ENCODE results near the gene PTPRD.

Gene PTPRD

DNA sequence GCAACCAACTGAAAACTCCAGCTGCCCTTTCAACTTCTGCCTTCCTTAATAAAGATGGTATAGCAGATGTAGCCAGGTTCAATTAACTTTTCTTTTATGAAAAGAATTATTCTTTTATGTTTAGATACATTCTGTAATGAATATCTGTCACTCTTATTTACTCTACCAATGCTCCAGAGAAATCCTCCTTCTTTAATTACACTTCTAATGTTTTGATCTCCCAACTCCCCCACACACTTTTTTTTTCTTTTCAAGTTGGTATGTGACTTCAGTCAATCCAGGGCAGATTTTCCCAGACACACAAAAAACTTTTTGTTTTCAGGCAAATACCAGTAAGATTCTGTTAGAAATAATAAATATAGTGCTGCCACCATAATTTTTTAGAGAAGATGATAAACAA is 1813.2 kb downstream of the PTPRD start:
- DNase-seq = no peak

DNA sequence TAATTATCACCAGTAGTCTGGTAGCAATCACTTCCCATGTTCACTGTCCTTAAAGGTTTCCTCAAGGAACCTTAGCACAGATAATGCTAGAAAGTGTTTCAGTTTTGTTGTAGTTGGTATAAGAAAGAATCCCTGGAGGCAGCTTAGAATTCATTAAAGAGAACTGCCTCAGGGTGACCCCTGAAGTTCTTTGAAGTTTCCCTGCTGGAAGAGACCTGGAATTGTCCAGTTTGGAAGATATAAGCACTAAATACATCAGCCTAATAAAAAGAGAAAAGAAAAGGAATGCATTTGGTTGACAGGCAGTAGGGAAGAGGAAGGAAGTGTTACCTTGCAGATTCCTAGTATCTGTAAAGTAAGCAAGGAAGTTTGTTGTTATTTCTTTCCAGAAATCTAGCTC is 1813.6 kb downstream of the PTPRD start:
- no peak for DNase-seq

DNA sequence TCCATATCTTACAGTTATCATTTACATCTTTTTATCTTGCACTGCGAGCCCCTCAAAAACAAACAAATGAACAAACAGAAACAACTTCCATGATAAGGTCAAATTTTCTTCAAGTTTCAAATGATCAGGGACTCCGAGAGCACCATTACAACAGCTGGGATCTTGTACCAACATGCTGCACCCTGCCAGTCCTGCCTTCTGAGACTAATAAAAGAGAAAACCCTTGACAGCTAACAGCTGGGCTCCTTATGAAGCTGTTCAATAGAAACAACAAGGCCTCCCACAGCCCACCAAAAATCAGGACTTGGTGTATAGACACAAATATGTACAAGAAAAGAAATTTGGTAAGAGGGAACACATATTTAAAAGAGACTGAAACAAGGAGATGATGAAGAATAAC is 1828.0 kb downstream of the PTPRD start:
- no peak for DNase-seq

DNA sequence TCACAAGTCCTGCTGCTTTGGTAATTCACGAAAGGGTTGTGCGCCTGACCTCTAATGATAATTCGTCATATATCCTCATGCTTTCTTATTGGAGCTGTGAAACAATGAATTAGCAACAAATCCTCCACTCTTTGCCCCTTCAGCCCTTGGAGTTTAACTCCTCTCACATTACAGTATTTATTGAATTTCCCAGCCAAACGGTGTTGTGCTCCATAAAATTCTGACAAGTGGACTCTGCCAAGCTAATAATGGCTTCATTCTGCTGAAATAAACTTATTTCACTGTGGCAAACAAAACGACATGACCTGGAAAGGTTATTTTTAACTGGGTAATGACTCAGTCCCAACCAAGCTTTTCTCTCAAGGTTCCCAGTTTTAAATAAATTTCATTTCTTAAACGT is 1828.9 kb downstream of the PTPRD start:
- DNase-seq = no peak

DNA sequence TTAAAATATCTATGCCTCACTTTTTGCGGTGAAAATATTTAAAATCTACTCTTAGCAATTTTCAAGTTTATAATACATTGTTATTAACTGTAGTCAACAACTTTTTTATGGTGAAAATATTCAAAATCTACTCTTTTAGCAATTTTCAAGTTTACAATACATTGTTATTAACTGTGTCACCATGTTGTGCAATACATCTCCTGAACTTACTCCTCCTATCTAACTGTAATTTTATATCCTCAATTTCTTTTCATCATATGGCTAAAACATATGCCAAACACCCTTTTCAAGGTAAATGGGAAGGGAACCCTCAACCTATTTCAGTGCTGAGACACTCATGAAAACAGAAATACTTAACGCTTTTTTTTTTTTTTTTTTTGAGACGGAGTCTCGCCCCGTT is 1830.6 kb downstream of the PTPRD start:
- no peak for DNase-seq

DNA sequence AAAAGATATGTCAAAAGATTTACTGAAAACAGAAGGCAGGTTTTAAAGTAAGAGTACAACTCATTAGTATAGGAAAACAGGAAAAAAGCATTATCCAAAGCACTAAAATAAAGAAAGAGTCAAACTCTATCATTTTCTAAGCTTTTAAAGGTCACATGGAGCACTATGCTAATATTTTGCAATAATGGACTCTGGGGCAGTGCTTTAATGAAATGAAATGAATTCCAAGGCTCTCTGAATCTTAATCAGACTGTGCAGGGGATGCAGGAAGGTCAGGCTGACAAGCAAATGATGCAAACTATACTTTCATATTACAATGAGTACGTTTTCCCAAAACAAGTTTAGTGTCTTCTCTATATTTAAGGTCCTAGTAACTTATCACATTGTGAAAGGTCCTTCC is 1831.3 kb downstream of the PTPRD start:
- no peak for DNase-seq

DNA sequence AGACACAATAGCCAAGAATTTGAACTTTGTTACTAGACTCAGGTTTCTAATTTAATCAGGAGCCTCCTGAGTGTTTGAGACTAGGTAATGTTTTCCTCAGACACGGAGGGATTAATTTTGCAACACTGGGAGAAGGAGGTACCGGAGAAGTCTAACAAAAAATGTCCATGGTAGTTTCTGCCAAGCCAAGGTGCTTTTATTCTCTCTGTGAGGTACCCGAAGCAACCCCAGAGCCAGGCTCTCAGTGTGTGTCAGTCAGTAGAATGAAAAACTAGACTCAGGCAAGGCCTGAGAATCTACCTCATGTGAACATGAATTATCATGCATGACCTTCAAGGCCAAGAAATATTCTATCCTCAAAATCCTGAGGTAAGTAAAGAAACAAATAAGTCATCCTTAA is 1832.4 kb downstream of the PTPRD start:
- no peak for DNase-seq

DNA sequence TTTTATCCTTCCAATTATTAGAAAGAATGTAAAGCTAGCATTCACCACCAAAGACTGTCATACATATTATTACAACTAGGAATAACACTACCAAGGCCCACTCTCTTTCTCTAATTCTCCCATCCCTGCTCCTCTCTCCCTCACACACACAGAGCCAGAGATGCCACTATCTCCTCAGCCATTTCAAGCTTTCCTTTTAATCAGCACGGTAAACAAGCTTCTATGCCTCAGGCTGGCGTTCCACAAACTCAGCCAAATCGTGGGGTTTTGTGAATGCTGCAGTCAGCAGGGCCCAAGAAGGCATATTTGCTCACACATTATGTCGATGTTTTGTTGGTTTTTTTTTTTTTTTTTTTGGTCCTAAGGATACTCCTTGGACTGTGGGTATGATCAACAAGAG is 1833.3 kb downstream of the PTPRD start:
- no peak for DNase-seq

DNA sequence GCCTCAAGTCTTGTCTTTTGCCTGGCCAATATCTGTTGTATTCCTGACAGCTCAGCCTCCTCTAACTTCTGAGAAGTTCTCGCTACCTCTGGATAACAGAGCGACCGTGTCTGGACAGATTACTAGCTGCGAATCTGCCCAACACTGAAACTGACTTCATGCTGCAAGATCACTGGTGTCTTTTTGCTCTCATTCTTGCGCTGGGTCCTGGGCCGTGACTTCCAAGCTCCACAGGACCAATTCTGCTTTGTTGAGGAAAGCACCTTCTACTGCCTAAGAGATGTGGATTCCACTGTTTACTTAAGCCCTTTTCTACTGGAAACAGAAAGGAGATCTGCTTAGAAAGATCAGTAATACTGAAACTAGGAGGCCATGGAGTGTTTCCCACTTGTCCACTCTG is 1834.4 kb downstream of the PTPRD start:
- no peak for DNase-seq

DNA sequence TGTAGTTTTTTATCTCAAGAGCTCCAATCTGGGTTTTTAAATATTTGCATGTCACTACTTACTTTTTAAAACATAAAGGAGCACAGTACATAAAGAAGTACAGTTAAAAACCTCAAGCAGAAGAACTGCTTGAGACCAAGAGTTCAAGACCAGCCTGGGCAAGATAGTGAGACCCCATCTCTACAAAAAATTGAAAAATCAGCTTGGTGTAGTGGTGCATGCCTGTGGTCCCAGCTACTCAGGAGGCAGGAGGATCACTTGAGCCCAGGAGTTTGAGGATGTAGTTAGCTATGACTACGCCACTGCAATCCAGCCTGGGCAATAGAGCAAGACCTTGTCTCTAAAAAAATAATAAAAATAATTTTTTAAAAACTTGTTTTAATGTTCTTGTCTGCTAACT is 1840.5 kb downstream of the PTPRD start:
- DNase-seq = no peak

DNA sequence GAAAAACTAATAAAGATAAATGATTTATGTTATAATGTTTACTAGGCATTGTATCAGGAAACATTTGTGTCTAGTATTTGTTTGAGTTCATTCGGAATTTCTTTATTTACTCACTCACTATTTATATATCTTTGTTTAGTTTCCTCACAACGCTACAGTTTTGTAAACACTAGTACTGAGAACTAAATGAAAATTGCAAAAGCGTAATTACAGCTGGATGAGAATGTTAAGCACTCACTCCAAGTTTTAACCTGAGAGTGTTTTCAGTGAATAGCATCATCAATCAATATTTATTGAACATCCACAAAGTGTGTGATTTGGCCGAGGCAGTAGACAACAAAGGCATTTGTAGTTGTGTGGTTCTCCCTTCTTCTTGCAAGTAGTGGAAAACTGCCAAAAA is 1843.6 kb downstream of the PTPRD start:
- no peak for DNase-seq

DNA sequence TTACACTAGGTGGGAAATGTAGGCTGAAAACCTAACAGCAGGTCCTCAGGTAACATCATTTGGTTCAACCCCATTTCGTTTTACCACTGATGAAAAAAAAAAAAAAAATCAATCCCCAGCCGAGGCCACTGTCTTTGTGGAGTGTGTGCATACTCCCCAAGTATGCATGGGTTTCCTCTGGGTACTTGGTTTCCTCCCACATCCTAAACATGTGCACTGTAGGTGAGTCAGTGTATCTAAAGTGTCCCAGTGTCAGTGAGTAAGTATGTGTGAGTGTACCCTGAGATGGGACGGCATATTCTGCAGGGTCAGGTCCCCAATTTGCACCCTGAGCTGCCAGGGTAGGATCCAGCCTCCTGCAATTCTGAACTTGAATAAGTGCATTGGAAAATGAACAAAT is 1846.7 kb downstream of the PTPRD start:
- DNase-seq = no peak

DNA sequence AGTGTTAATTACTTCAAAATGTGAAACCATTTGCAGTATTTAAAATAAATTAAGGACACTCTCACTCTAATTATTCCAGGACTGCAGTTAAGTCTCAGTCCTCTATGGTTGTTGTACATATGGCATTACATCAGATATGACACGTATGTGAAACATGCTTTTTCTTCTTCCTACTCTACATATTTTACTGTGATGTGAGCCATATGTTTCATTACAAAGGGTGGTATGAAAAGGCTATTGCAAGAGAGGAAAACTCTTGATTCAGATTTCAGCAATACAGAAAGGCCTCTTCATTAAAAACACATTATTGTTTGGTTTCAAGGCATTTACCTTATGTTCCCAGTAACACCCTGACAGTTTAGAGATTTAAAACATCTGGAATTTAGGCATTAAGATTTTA is 1848.8 kb downstream of the PTPRD start:
- no peak for DNase-seq

DNA sequence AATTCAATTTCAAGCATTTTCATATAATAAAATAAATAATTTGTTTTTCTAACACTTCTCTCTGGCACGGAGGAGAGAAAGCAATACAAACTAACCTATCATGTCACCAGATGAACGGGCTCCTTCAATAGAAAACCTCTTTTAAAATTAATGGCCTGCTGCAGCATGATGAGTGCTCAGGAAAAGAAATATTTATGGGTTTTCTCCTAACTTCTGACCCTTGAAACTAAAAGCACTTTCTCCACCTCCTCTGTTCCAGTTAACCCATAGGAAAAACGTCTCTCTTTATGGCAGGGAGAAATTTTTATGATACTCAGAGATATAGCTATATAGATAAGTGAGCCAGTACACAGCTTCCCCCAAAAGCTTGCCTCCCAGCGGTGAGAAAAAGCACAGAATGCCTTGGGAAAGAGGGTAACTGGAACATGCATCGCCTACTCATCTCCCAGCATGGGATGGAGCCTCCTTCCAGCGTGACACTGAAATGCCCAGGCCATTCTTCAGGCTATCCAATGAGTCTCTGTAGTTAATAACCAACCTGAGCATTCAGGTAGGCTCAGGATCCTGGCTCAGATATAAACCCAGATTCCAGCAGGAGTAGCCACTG is 1850.2 kb downstream of the PTPRD start:
- DNase-seq = no peak

DNA sequence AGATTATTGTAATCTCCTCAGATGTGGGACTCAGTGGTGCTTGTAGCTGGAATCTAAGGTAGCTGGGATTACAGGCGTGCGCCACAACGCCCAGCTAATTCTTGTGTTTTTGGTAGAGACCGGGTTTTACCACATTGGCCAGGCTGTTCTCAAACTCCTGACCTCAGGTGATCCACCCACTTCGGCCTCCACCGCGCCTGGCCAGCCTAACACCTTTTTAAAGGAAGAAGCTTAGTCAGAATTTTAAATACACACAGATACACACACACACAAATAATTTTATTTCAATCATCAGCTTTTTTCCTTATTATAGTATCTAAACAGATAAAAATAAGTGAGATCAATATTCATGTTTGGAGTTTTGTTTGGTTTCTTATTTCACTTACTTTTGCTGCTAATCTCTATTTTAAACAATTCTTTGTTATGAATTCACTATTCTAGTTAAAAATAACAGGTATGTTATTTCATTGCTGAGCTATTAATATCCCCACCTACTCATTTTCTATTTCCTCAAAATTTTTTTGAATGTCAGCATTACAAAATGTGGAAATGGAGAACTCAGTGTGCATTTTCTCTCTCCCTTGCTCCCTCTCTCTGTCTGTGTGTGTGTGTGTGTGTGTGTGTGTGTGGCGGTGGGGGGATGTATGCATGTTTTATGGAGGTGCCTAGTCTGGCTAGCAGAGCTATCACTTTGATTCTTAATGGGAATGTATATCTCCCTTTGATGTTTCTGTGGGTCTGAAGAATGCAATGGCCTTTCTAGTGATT is 1852.6 kb downstream of the PTPRD start:
- DNase-seq = no peak

DNA sequence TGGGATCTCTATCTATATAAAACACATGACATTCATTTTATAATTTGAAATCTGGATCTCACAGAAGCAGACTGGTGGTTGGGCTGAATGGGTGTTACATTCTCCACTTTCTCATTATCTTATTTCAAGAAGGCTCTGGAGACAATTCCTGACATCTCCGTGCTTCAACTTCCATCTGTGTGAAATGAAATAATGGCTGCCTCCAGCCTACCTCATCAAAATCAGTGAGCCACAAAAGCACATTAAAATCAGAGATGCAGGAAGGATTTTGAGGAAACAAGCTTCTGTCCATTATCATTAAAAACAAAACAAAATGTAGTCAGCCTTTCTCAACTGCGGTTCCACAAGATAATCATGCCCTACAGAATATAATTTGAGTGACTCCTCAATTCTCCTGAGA is 1854.9 kb downstream of the PTPRD start:
- no peak for DNase-seq

DNA sequence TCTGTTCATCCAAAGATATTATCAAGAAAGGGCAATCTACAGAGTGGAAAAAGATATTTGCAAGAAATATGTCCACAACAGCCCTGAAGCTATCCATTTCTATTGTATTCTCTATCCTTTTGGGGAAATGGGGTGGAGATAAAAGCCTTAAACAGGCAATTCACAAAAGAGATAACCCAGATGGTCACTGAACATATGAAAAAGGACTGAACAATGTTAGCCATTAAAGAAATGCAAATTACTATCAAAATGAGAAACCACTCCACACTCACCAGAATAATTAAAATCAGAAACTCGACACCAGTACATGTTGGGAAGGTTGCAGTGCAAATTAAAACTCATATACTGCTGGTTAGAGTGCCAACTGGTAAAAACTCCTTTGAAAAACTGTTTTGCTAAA is 1858.1 kb downstream of the PTPRD start:
- DNase-seq = no peak

DNA sequence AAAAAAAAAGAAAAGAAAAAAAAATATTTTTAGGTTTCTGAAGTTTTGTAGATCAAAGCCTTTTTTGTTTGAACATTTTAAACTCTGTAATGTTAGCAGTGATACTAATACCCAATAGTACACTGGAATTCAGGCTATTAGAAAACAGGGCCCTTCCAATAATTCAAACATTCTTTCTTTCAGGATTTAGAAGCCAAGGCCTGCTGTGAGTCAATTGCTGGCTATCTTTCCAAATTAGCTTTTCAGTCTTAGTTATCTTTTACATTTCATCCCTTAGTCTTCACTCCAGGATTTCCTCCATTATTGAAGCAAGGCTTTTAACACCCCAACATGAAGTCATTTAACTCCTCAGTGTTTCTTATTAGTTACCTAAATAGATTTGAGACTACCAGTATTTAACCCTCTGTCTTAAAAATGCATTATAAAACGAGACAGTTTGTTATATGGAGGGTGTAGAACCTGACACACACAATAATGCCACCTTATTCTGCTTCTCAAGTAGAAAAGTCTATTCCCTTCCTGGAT is 1861.3 kb downstream of the PTPRD start:
- DNase-seq = no peak

DNA sequence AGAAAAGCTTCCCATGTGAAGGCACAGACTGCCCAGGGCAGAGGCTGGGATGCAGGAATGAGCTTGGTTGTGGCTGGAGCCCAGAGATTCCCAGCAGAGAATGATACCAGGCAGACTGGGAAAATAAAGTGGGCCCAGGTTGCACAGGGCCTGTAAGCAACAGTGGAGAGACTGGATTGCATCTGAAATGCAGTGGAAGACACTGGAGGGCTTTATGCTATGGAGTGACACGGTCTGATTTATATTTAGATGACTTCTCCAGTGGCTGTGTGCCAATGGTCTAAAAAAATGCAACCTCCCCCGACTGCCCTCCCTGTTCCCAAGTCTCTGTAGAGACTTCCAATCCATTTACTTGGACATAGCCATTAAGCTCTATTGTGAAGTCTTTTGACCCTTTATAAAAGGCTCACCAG is 1862.2 kb downstream of the PTPRD start:
- DNase-seq = peak; percentile 50

DNA sequence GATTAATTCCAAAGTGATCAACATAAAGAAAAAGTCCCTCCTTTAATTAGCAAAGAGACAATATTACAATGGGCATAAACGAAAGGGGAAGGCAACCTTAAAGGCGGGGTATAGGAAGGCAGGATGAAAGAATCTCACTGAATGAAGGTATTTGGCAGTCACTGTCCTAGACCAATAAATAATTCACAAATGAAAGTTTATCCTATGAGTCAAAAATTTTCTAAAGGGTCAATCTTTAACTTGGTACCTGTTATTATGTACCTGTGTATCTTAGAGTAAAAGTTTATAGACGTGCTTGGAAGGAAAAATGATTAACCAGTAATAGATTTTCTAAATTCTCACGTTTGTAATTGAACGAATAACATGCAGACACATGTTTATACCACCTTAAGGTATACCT is 1867.5 kb downstream of the PTPRD start:
- no peak for DNase-seq

DNA sequence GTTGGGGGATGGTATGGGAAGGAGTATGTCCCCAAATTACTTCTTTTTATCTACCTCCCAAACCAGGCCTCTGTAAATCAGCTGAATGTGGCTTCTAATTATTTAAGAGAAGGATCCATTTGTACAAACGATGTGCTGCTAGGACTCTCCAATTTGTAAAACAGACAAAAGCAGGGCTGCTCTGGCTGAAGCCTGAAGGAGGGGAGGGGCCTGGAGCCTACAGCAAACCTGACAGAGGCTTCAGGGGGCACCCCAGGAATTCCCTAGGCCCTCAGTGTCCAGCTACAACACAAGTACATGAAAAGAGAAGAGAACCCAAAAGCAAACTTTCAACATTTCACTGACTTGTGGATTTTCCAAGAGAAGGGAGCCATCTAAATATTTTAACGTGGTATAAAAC is 1873.9 kb downstream of the PTPRD start:
- no peak for DNase-seq

DNA sequence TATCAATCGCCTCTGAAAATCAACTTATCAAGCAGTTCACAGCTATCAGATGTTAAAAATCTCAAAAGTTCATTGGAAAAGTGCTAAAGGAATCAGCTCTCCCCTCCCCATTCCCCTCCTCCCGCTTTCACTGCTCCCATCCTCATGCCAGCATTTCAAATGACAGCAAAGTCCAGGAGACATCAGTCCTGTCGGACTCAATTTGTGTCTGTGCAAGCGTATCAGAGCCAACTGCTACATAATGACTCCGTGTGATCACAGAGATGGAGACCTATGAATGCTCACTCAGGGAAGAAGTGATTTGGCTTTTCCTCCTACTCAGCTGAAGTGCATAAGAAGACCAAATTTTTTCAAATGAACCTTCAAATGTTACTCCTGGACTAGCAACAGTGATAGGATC is 1876.0 kb downstream of the PTPRD start:
- DNase-seq = no peak

DNA sequence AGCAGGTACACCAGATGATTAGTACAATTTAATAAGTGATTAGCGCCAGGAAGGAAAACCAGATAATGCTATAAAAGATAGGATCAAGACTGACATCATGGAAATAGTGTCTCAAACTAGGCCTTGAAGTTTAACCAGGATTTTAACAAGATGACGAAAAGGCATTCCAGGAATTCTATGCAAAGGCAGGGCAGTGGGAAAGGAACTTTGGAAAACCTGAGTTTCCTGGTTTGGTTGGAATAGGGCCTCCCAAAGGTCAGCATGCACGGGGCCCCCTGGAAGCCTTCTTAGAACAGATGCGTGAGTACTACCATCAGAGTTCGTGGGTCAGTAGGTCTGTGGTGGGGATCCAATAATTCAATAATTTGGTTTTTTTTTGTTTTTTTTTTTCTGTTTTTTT is 1878.0 kb downstream of the PTPRD start:
- no peak for DNase-seq

DNA sequence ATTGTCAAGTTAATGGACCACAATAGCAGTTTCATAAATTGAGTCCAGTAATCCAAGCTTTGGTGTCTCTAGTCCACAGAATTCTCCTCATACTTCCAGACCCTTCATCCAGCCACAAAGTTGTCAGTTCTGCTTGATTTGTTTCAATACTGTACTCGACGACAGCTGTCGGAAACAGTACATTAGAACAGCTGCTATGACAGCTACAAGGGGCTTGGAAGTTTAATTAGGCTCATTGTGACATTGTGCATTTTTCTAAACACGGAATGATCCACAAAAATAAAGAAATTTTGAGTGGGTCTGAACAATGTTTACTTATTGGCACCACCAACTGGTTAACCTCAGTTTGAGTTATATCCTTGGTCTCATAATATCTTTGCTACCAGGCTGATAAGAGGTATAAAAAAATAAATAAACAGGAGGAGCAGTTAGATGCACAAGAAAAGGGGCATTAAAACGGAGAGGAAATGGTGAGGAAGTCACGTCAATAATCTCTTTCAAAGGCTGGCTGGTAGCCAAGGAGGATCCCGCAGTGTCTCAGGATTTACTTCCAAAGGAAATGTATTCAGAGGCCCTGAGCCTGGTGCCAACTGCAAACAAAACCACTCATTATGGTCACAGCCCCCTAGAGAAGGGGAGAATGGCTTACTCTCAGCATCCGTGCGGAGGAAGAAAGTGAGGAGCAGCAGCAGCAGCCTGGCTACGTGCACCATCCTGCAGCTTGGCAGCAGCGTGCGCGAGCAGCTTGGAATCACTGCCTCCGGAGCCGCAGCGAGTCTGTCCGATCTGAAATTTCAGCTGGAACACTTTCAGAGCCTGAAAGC is 1879.5 kb downstream of the PTPRD start:
- peak; percentile 73 for DNase-seq
